ENCODE data around the gene CRACDL.

Gene CRACDL

GRCh38 chr2:98747888-98748287 lies 188.1 kb downstream of the CRACDL start:
- TF ChIP-seq CSDC2 (CRISPR knock-in tag; IDR thresholded peaks at IDR 0.05) (no peak), ZNF70 (CRISPR knock-in tag; IDR thresholded peaks at IDR 0.05) (no peak), ARNTL (CRISPR knock-in tag; IDR thresholded peaks at IDR 0.05; ENCODE audit: borderline replicate concordance, low read depth) (no peak), POU6F1 (CRISPR knock-in tag; IDR thresholded peaks at IDR 0.05; ENCODE audit: borderline replicate concordance, low read depth) (no peak), ZNF565 (CRISPR knock-in tag; conservative IDR thresholded peaks at IDR 0.05; ENCODE audit: low read depth) (no peak), OSR1 (CRISPR knock-in tag; IDR thresholded peaks at IDR 0.05) (no peak), ESRRG (CRISPR knock-in tag; IDR thresholded peaks at IDR 0.05) (no peak), ZFP30 (CRISPR knock-in tag; IDR thresholded peaks at IDR 0.05) (no peak), PPARA (CRISPR knock-in tag; IDR thresholded peaks at IDR 0.05; ENCODE audit: borderline replicate concordance) (no peak), BACH2 (CRISPR knock-in tag; IDR thresholded peaks at IDR 0.05; ENCODE audit: borderline replicate concordance) (no peak), ZFP3 (CRISPR knock-in tag; IDR thresholded peaks at IDR 0.05) (no peak), RARB (CRISPR knock-in tag; IDR thresholded peaks at IDR 0.05) (no peak)
- TF ChIP-seq, protein P1, sequence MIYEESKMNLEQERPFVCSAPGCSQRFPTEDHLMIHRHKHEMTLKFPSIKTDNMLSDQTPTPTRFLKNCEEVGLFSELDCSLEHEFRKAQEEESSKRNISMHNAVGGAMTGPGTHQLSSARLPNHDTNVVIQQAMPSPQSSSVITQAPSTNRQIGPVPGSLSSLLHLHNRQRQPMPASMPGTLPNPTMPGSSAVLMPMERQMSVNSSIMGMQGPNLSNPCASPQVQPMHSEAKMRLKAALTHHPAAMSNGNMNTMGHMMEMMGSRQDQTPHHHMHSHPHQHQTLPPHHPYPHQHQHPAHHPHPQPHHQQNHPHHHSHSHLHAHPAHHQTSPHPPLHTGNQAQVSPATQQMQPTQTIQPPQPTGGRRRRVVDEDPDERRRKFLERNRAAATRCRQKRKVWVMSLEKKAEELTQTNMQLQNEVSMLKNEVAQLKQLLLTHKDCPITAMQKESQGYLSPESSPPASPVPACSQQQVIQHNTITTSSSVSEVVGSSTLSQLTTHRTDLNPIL (CRISPR knock-in tag; IDR thresholded peaks at IDR 0.05; ENCODE audit: low read depth): no peak
- TF ChIP-seq, protein P2, sequence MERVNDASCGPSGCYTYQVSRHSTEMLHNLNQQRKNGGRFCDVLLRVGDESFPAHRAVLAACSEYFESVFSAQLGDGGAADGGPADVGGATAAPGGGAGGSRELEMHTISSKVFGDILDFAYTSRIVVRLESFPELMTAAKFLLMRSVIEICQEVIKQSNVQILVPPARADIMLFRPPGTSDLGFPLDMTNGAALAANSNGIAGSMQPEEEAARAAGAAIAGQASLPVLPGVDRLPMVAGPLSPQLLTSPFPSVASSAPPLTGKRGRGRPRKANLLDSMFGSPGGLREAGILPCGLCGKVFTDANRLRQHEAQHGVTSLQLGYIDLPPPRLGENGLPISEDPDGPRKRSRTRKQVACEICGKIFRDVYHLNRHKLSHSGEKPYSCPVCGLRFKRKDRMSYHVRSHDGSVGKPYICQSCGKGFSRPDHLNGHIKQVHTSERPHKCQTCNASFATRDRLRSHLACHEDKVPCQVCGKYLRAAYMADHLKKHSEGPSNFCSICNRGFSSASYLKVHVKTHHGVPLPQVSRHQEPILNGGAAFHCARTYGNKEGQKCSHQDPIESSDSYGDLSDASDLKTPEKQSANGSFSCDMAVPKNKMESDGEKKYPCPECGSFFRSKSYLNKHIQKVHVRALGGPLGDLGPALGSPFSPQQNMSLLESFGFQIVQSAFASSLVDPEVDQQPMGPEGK (CRISPR knock-in tag; IDR thresholded peaks at IDR 0.05; ENCODE audit: borderline replicate concordance): no peak
- no peak for ATAC-seq

- TF ChIP-seq SNAI2 (CRISPR knock-in tag; IDR thresholded peaks at IDR 0.05) (no peak), OSR1 (CRISPR knock-in tag; IDR thresholded peaks at IDR 0.05) (no peak), ARNTL (CRISPR knock-in tag; IDR thresholded peaks at IDR 0.05; ENCODE audit: borderline replicate concordance, low read depth) (no peak), ZNF565 (CRISPR knock-in tag; conservative IDR thresholded peaks at IDR 0.05; ENCODE audit: low read depth) (no peak), ESRRG (CRISPR knock-in tag; IDR thresholded peaks at IDR 0.05) (no peak)
- TF ChIP-seq, protein P3, sequence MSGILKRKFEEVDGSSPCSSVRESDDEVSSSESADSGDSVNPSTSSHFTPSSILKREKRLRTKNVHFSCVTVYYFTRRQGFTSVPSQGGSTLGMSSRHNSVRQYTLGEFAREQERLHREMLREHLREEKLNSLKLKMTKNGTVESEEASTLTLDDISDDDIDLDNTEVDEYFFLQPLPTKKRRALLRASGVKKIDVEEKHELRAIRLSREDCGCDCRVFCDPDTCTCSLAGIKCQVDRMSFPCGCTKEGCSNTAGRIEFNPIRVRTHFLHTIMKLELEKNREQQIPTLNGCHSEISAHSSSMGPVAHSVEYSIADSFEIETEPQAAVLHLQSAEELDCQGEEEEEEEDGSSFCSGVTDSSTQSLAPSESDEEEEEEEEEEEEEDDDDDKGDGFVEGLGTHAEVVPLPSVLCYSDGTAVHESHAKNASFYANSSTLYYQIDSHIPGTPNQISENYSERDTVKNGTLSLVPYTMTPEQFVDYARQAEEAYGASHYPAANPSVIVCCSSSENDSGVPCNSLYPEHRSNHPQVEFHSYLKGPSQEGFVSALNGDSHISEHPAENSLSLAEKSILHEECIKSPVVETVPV (CRISPR knock-in tag; IDR thresholded peaks at IDR 0.05): no peak
- no peak for ATAC-seq
Measured at GRCh38 chr2:98746426-98746825, 189.6 kb downstream of the CRACDL start.

DNA sequence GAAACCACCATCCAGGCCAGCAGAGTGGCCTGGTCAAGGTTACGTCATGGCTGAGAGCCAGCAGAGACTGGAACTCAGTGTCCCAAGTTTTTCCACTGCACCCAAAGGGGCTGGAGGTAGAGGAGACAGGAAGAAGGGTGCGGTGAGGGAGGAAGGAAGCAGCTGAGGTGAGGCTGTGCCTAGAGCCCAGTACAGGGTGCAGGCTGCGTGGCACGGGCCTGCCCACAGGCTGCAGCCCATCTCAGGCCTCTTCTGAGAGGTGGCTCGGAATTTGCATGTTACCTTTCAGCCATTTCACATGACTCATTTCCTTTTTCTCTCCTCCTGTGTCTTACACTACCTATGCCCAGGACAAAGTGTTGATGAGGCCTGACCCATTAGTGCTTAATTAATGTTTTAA lies 191.4 kb downstream of the CRACDL start:
- ATAC-seq: no peak
- TF ChIP-seq TOX (CRISPR knock-in tag; IDR thresholded peaks at IDR 0.05; ENCODE audit: borderline replicate concordance): no peak
- TF ChIP-seq, protein P1 (CRISPR knock-in tag; IDR thresholded peaks at IDR 0.05; ENCODE audit: low read depth): no peak
- no peak for TF ChIP-seq RARB (CRISPR knock-in tag; IDR thresholded peaks at IDR 0.05)
- TF ChIP-seq ZNF565 (CRISPR knock-in tag; conservative IDR thresholded peaks at IDR 0.05; ENCODE audit: low read depth): no peak
- TF ChIP-seq, protein P2 (CRISPR knock-in tag; IDR thresholded peaks at IDR 0.05; ENCODE audit: borderline replicate concordance): no peak
- no peak for TF ChIP-seq POU6F1 (CRISPR knock-in tag; IDR thresholded peaks at IDR 0.05; ENCODE audit: borderline replicate concordance, low read depth)
- TF ChIP-seq TCF4 (CRISPR knock-in tag; IDR thresholded peaks at IDR 0.05; ENCODE audit: borderline replicate concordance): no peak
- TF ChIP-seq CSDC2 (CRISPR knock-in tag; IDR thresholded peaks at IDR 0.05): no peak
- TF ChIP-seq ZFP3 (CRISPR knock-in tag; IDR thresholded peaks at IDR 0.05): no peak

Measured in SK-N-SH treated with all-trans-retinoic acid at 6 μM for 48 hours (cell line).